ENCODE data around the gene NR2F1-AS1.

- TF ChIP-seq EZH2phosphoT487 (IDR thresholded peaks at IDR 0.05; ENCODE audit: borderline replicate concordance, low read depth, low read length), result no peak
- no peak for TF ChIP-seq CTCF (conservative IDR thresholded peaks at IDR 0.05; ENCODE audit: low read length)
These were observed 144.9 kb downstream of the NR2F1-AS1 start for GRCh38 chr5:93436083-93436482.

All from OCI-LY7 (cell line).